A549 (cell line): ENCODE measurements around the gene MRPS6. TPM values are rescaled to one million over a fixed set of nuclear protein-coding genes. Genes with fewer than 3 reads are reported as not detected.

Experiments used
- ATAC-seq, 2 experiments: fragments of 200-7000 bp in 1 of 2; fragments of >200 bp in 1 of 2; cut with Nextera tagmentation in 1 of 2; cut with Tn5 transposase in 1 of 2; 3 replicates each; pipeline versions ENCODE4 v1.8.0 to v1.9.1; 2018 to 2020; ENCODE audit warnings: mild to moderate bottlenecking in 1 of 2, moderate library complexity in 1 of 2
- CTCF ChIA-PET: fragments of 300-600 bp; sonication (Branson Sonifier 250); formaldehyde crosslinking; extraction: SDS; loops from one replicate; lab custom pipeline; 2021; ENCODE audit warnings: antibody characterized with exemption, inconsistent platforms; lab: Yijun Ruan, JAX
- POLR2A ChIA-PET: fragments of 350-600 bp; formaldehyde crosslinking; extraction: SDS; loops from one replicate; lab custom pipeline; 2021; ENCODE audit warnings: antibody characterized with exemption, inconsistent platforms; lab: Yijun Ruan, JAX
- DNase-seq, 2 experiments: peaks; one replicate each; pipeline versions ENCODE4 v3.0.0 to v3.0.0-alpha.2; 2011 to 2016; ENCODE audit warnings: low read depth in 1 of 2, low spot score in 1 of 2
- FAIRE-seq: peaks from 2 replicates; lab custom pipeline; 2011; peaks lifted over from hg19 to GRCh38; lab: Jason Lieb, UNC
- H3K27ac ChIP-seq, 2 experiments: fragments of >200 bp; sonication (Bioruptor Twin); formaldehyde crosslinking; 3 replicates each; pipeline ENCODE4 v1.5.1; 2016 to 2017
- H3K4me1 ChIP-seq: fragments of >200 bp; sonication (Bioruptor Twin); formaldehyde crosslinking; 3 replicates; pipeline ENCODE4 v1.6.1; 2016
- H3K4me2 ChIP-seq: fragments of >200 bp; sonication (Bioruptor Twin); formaldehyde crosslinking; 3 replicates; pipeline ENCODE4 v1.6.1; 2016
- H3K4me3 ChIP-seq: fragments of >200 bp; sonication (Bioruptor Twin); formaldehyde crosslinking; 3 replicates; pipeline ENCODE4 v1.5.1; 2016
- H3K9me3 ChIP-seq: fragments of >200 bp; sonication (Bioruptor Twin); formaldehyde crosslinking; 3 replicates; pipeline ENCODE4 v1.6.1; 2016
- CBX2 ChIP-seq: fragments of 200-600 bp; sonication (generic); IDR thresholded peaks from 2 replicates; pipeline ENCODE4 v1.6.1; 2016; ENCODE audit warnings: low read depth, mild to moderate bottlenecking, borderline replicate concordance
- CBX8 ChIP-seq: fragments of 200-600 bp; sonication (generic); IDR thresholded peaks from 2 replicates; pipeline ENCODE4 v1.6.1; 2016
- CHD2 ChIP-seq: fragments of 150-350 bp; IDR thresholded peaks from 2 replicates; pipeline ENCODE4 v1.6.1; 2014; ENCODE audit warnings: low read length; ENCODE audit not compliant: partially characterized antibody
- CHD4 ChIP-seq: fragments of 200-600 bp; sonication (generic); IDR thresholded peaks from 2 replicates; pipeline ENCODE4 v1.6.1; 2016; ENCODE audit warnings: antibody characterized with exemption, mild to moderate bottlenecking, borderline replicate concordance
- E2F6 ChIP-seq: IDR thresholded peaks from 2 replicates; pipeline ENCODE4 v1.6.1; 2012; ENCODE audit warnings: low read depth, borderline replicate concordance
- EHMT2 ChIP-seq: fragments of 200-600 bp; sonication (generic); IDR thresholded peaks from 2 replicates; pipeline ENCODE4 v1.6.1; 2016; ENCODE audit warnings: antibody characterized with exemption, low read depth, mild to moderate bottlenecking, moderate library complexity
- EP300 ChIP-seq, 2 experiments: fragments of >200 bp; sonication (Bioruptor Twin); formaldehyde crosslinking; IDR thresholded peaks; 2 replicates in 1 of 2; 3 replicates in 1 of 2; pipeline ENCODE4 v1.6.1; 2016 to 2017
- FOSB ChIP-seq: fragments of 250-450 bp; sonication (Bioruptor Pico); IDR thresholded peaks from 2 replicates; pipeline ENCODE4 v1.5.0; 2020; ENCODE audit warnings: mild to moderate bottlenecking, moderate library complexity
- FOXS1 ChIP-seq: fragments of 250-450 bp; sonication (Bioruptor Pico); IDR thresholded peaks from 2 replicates; pipeline ENCODE4 v1.5.0; 2020; ENCODE audit warnings: mild to moderate bottlenecking, moderate library complexity
- HDAC2 ChIP-seq: fragments of 200-600 bp; sonication (generic); IDR thresholded peaks from 2 replicates; pipeline ENCODE4 v1.6.1; 2016
- HES2 ChIP-seq: fragments of >200 bp; sonication (Bioruptor Twin); formaldehyde crosslinking; IDR thresholded peaks from 2 replicates; pipeline ENCODE4 v1.6.1; 2016
- HMGXB4 ChIP-seq: fragments of 250-450 bp; sonication (Bioruptor Pico); IDR thresholded peaks from 2 replicates; pipeline ENCODE4 v1.5.0; 2021; ENCODE audit warnings: mild to moderate bottlenecking, moderate library complexity, borderline replicate concordance
- HOXB13 ChIP-seq: fragments of 250-450 bp; sonication (Bioruptor Pico); IDR thresholded peaks from 2 replicates; pipeline ENCODE4 v1.5.0; 2020; ENCODE audit warnings: low read depth, mild to moderate bottlenecking, moderate library complexity
- KDM1A ChIP-seq: fragments of 200-600 bp; sonication (generic); IDR thresholded peaks from 2 replicates; pipeline ENCODE4 v1.6.1; 2016; ENCODE audit warnings: low read depth, mild to moderate bottlenecking
- KDM5A ChIP-seq: fragments of 200-600 bp; sonication (generic); IDR thresholded peaks from 2 replicates; pipeline ENCODE4 v1.6.1; 2016; ENCODE audit warnings: antibody characterized with exemption, mild to moderate bottlenecking
- MAFK ChIP-seq: fragments of 450-650 bp; IDR thresholded peaks from 2 replicates; pipeline ENCODE4 v1.6.1; 2014; ENCODE audit not compliant: partially characterized antibody
- MYC ChIP-seq: IDR thresholded peaks from 2 replicates; pipeline ENCODE4 v1.6.1; 2012; ENCODE audit warnings: mild to moderate bottlenecking, inconsistent platforms, low read length, improper control_type of control experiment, borderline replicate concordance
- NFE2L2 ChIP-seq: fragments of 150-350 bp; conservative IDR thresholded peaks from 2 replicates; pipeline ENCODE4 v1.6.1; 2014; ENCODE audit warnings: low read length
- POLR2AphosphoS2 ChIP-seq: conservative IDR thresholded peaks from 2 replicates; pipeline ENCODE4 v1.6.1; 2012; ENCODE audit warnings: low read length, improper control_type of control experiment, inconsistent platforms
- RAD21 ChIP-seq, 2 experiments: fragments of >200 bp in 1 of 2; sonication (Bioruptor Twin) in 1 of 2; formaldehyde crosslinking in 1 of 2; IDR thresholded peaks in 1 of 2; conservative IDR thresholded peaks in 1 of 2; 2 replicates in 1 of 2; 3 replicates in 1 of 2; pipeline ENCODE4 v1.6.1; 2012 to 2018; ENCODE audit warnings: inconsistent platforms in 1 of 2
- RARB ChIP-seq: fragments of 250-450 bp; sonication (Bioruptor Pico); IDR thresholded peaks from 2 replicates; pipeline ENCODE4 v1.8.0; 2021; ENCODE audit warnings: mild to moderate bottlenecking, moderate library complexity
- RCOR1 ChIP-seq: fragments of 150-350 bp; IDR thresholded peaks from 2 replicates; pipeline ENCODE4 v1.6.1; 2014; ENCODE audit warnings: antibody characterized with exemption, low read length, low read depth
- REST ChIP-seq: fragments of 200-600 bp; sonication (generic); IDR thresholded peaks from 2 replicates; pipeline ENCODE4 v1.6.1; 2016; ENCODE audit warnings: antibody characterized with exemption, mild to moderate bottlenecking, moderate library complexity
- SREBF2 ChIP-seq: fragments of 450-650 bp; IDR thresholded peaks from 2 replicates; pipeline ENCODE4 v1.6.1; 2014; ENCODE audit warnings: mild to moderate bottlenecking, moderate library complexity
- TFCP2L1 ChIP-seq: fragments of 250-450 bp; sonication (Bioruptor Pico); IDR thresholded peaks from 2 replicates; pipeline ENCODE4 v1.5.0; 2021; ENCODE audit warnings: mild to moderate bottlenecking
- USF2 ChIP-seq: fragments of 450-650 bp; IDR thresholded peaks from 2 replicates; pipeline ENCODE4 v1.6.1; 2014; ENCODE audit warnings: antibody characterized with exemption
- ZNF302 ChIP-seq: fragments of 250-450 bp; sonication (Bioruptor Pico); IDR thresholded peaks from 2 replicates; pipeline ENCODE4 v1.9.0; 2021; ENCODE audit warnings: inconsistent platforms, mild to moderate bottlenecking, moderate library complexity
- WGBS: methylation state at CpG from one replicate; pipeline ENCODE4 v1.1.6; 2017; ENCODE audit errors: missing lambda C conversion rate; 5-methylcytosine and 5-hydroxymethylcytosine counted together
- polyA plus RNA-seq, 4 experiments: library from polyadenylated mRNA; depleted of rRNA in 3 of 4; stranded (reverse); fragments of >200 nt; fragmentation: RNase III in 1 of 4; extraction: RNeasy Plus Mini Kit Qiagen cat#74134 plus additional on column Dnase treatment in 1 of 4; gene quantifications; 2 replicates in 3 of 4; 3 replicates in 1 of 4; pipeline ENCODE4 v1.2.3, GENCODE V29; 2011 to 2017
- TF ChIP-seq, protein P1 (sequence below): IDR thresholded peaks from 2 replicates; pipeline ENCODE4 v1.6.1; 2012
- TF ChIP-seq, protein P2 (sequence below): fragments of 250-450 bp; sonication (Bioruptor Pico); IDR thresholded peaks from 2 replicates; pipeline ENCODE4 v1.5.0; 2020; ENCODE audit warnings: low read depth, mild to moderate bottlenecking, moderate library complexity

The MRPS6 gene
- polyA plus RNA-seq, 2 of the 4 experiments (the other 2 are of a cell fraction), result 26.9 to 57.4 TPM

- 69% methylated on average over 4 of the region's 4 CpGs for WGBS
- H3K4me1 ChIP-seq, result no peaks in the 10 kb centered on the region
- FAIRE-seq (no peak), ATAC-seq (no peak), DNase-seq (no peak)
- TF ChIP-seq CHD2 (no peak), USF2 (no peak), FOXS1 (CRISPR knock-in tag) (no peak), RARB (CRISPR knock-in tag) (no peak), NFE2L2 (no peak), ZNF302 (CRISPR knock-in tag) (no peak), MYC (no peak), HMGXB4 (CRISPR knock-in tag) (no peak), REST (no peak), HDAC2 (no peak), EHMT2 (no peak), EP300 (IDR thresholded peaks at IDR 0.05) (no peak), HOXB13 (CRISPR knock-in tag) (no peak), TFCP2L1 (no peak)
- TF ChIP-seq, protein P1, sequence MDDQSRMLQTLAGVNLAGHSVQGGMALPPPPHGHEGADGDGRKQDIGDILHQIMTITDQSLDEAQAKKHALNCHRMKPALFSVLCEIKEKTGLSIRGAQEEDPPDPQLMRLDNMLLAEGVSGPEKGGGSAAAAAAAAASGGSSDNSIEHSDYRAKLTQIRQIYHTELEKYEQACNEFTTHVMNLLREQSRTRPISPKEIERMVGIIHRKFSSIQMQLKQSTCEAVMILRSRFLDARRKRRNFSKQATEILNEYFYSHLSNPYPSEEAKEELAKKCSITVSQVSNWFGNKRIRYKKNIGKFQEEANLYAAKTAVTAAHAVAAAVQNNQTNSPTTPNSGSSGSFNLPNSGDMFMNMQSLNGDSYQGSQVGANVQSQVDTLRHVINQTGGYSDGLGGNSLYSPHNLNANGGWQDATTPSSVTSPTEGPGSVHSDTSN, result no peak
- POLR2A ChIA-PET, result no interaction called here
- H3K4me2 ChIP-seq, result no peak overlapping the region
- CTCF ChIA-PET, result interaction anchor here (1.1 kb wide), 1 partner anchor 10 kb away, joined by 3 read pairs; no protein-coding TSS in a partner anchor
- no peak overlapping the region for H3K4me3 ChIP-seq
- H3K27ac ChIP-seq, result no peak overlapping the region
- no peaks in the 10 kb centered on the region for H3K9me3 ChIP-seq
Observed at GRCh38 chr21:34054259-34054658, 19.1 kb upstream of the MRPS6 start.

GRCh38 chr21:34055615-34056014 is 17.8 kb upstream of the MRPS6 start:
- no peak for ATAC-seq
- CTCF ChIA-PET, result interaction anchor here (1.1 to 1.2 kb wide), 2 partner anchors 8 to 18 kb away, joined by 3 read pairs; partner anchors contain the start of genes MRPS6 and SLC5A3
- no peaks in the 10 kb centered on the region for H3K9me3 ChIP-seq
- DNase-seq, result no peak
- TF ChIP-seq CBX8, result no peak
- TF ChIP-seq CHD2, result no peak
- TF ChIP-seq CHD4, result no peak
- TF ChIP-seq HDAC2, result no peak
- no peak for TF ChIP-seq SREBF2
- TF ChIP-seq, protein P2, sequence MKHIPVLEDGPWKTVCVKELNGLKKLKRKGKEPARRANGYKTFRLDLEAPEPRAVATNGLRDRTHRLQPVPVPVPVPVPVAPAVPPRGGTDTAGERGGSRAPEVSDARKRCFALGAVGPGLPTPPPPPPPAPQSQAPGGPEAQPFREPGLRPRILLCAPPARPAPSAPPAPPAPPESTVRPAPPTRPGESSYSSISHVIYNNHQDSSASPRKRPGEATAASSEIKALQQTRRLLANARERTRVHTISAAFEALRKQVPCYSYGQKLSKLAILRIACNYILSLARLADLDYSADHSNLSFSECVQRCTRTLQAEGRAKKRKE, result no peak
- no peak for TF ChIP-seq CBX2
- no peak for TF ChIP-seq KDM5A
- no peak for TF ChIP-seq MAFK
- no peak for TF ChIP-seq POLR2AphosphoS2
- TF ChIP-seq E2F6, result no peak
- no peak for TF ChIP-seq HES2
- no peak for TF ChIP-seq RAD21 (conservative IDR thresholded peaks at IDR 0.05 in 1 of 2, IDR thresholded peaks at IDR 0.05 in 1 of 2)
- no peak for TF ChIP-seq KDM1A
- TF ChIP-seq RCOR1, result no peak
- no peak for TF ChIP-seq TFCP2L1
- no peak for TF ChIP-seq MYC
- no peak for TF ChIP-seq NFE2L2
- TF ChIP-seq FOSB (CRISPR knock-in tag), result no peak
- H3K4me2 ChIP-seq, result no peak overlapping the region
- H3K27ac ChIP-seq, result no peak overlapping the region
- no peaks in the 10 kb centered on the region for H3K4me1 ChIP-seq
- no peak for FAIRE-seq
- H3K4me3 ChIP-seq, result no peak overlapping the region
- 79% methylated on average over 5 of the region's 5 CpGs for WGBS
- POLR2A ChIA-PET, result interaction anchor here (0.6 kb wide), 1 partner anchor 28 kb away, joined by 3 read pairs; no protein-coding TSS in a partner anchor
